HepG2 (cell line): ENCODE data around the gene ZBTB14. TPM values are rescaled to one million over a fixed set of nuclear protein-coding genes. Genes with fewer than 3 reads are reported as not detected.

Experiments used
- CENPT ChIP-seq: sonication (generic); formaldehyde crosslinking; IDR thresholded peaks from 2 replicates; pipeline ENCODE4 v1.8.0; 2022; ENCODE audit warnings: low read depth, mild to moderate bottlenecking, moderate library complexity, missing genetic modification reagents
- CREM ChIP-seq, 2 experiments: sonication (generic) in 1 of 2; formaldehyde crosslinking in 1 of 2; IDR thresholded peaks; 2 replicates each; pipeline versions ENCODE4 v1.4.0 to v1.6.1; 2016 to 2020; ENCODE audit warnings: antibody characterized with exemption in 1 of 2, mild to moderate bottlenecking in 1 of 2, missing genetic modification reagents in 1 of 2
- ETV5 ChIP-seq: IDR thresholded peaks from 2 replicates; pipeline ENCODE4 v1.6.1; 2018; ENCODE audit warnings: missing biosample characterization, missing genetic modification reagents, inconsistent platforms, borderline replicate concordance
- MEIS2 ChIP-seq: sonication (generic); formaldehyde crosslinking; IDR thresholded peaks from 2 replicates; pipeline ENCODE4 v1.9.0; 2021; ENCODE audit warnings: mild to moderate bottlenecking, missing genetic modification reagents
- MYNN ChIP-seq: sonication (generic); formaldehyde crosslinking; IDR thresholded peaks from 2 replicates; pipeline ENCODE4 v1.4.0; 2020; ENCODE audit warnings: mild to moderate bottlenecking, low read depth, missing genetic modification reagents
- PPARG ChIP-seq: conservative IDR thresholded peaks from 2 replicates; pipeline ENCODE4 v1.6.1; 2016; ENCODE audit warnings: missing biosample characterization, missing genetic modification reagents
- RFXAP ChIP-seq: sonication (generic); formaldehyde crosslinking; IDR thresholded peaks from 2 replicates; pipeline ENCODE4 v1.4.0; 2020; ENCODE audit warnings: missing genetic modification reagents, borderline replicate concordance
- SRF ChIP-seq: IDR thresholded peaks from 2 replicates; pipeline ENCODE4 v1.6.1; 2011; ENCODE audit warnings: mild to moderate bottlenecking, low read depth, low read length, moderate library complexity
- SRY ChIP-seq: sonication (generic); formaldehyde crosslinking; IDR thresholded peaks from 2 replicates; pipeline ENCODE4 v1.8.0; 2022; ENCODE audit warnings: mild to moderate bottlenecking, missing genetic modification reagents
- ZMAT3 ChIP-seq: sonication (generic); formaldehyde crosslinking; conservative IDR thresholded peaks from 2 replicates; pipeline ENCODE4 v1.7.0; 2021; ENCODE audit warnings: missing genetic modification reagents
- ZNF264 ChIP-seq: sonication (generic); formaldehyde crosslinking; IDR thresholded peaks from 2 replicates; pipeline ENCODE4 v1.4.0; 2020; ENCODE audit warnings: missing genetic modification reagents
- ZNF382 ChIP-seq: sonication (generic); formaldehyde crosslinking; IDR thresholded peaks from 2 replicates; pipeline ENCODE4 v1.5.0; 2020; ENCODE audit warnings: missing genetic modification reagents, mild to moderate bottlenecking, borderline replicate concordance
- ZNF550 ChIP-seq: sonication (generic); formaldehyde crosslinking; IDR thresholded peaks from 2 replicates; pipeline ENCODE4 v1.4.0; 2020; ENCODE audit warnings: mild to moderate bottlenecking, missing genetic modification reagents, borderline replicate concordance
- ZNF564 ChIP-seq: sonication (generic); formaldehyde crosslinking; IDR thresholded peaks from 2 replicates; pipeline ENCODE4 v1.8.1; 2023; ENCODE audit warnings: mild to moderate bottlenecking, missing genetic modification reagents
- ZNF652 ChIP-seq: IDR thresholded peaks from 2 replicates; pipeline ENCODE4 v1.6.1; 2016; ENCODE audit warnings: low read depth, borderline replicate concordance
- ZNF792 ChIP-seq: IDR thresholded peaks from 2 replicates; pipeline ENCODE4 v1.6.1; 2016
- ZSCAN30 ChIP-seq: sonication (generic); formaldehyde crosslinking; IDR thresholded peaks from 2 replicates; pipeline ENCODE4 v1.5.0; 2020; ENCODE audit warnings: mild to moderate bottlenecking, missing genetic modification reagents
- polyA plus RNA-seq, 8 experiments: library from polyadenylated mRNA; depleted of rRNA in 3 of 8; stranded (reverse) in 7 of 8; unstranded in 1 of 8; fragments of >200 nt; fragmentation: Illumina TruSeq in 4 of 8; extraction: Trizol in 4 of 8; gene quantifications; 2 replicates each; pipeline versions ENCODE4 v1.2.1 to v1.2.3, GENCODE V29; 2011 to 2016; ENCODE audit warnings: low read depth in 4 of 8, missing spikeins in 1 of 8, mixed read lengths in 1 of 8; ENCODE audit not compliant: insufficient read depth in 1 of 8
- total RNA-seq, 5 experiments: library from RNA; depleted of rRNA; stranded (reverse); fragments of >200 nt; fragmentation: Illumina TruSeq; extraction: Trizol; gene quantifications; 2 replicates each; pipeline ENCODE4 v1.2.3, GENCODE V29; 2016; ENCODE audit warnings: low read depth in 1 of 5
- TF ChIP-seq, protein P1 (sequence below): fragments of 450-650 bp; IDR thresholded peaks from 2 replicates; pipeline ENCODE4 v1.6.1; 2016
- TF ChIP-seq, protein P2 (sequence below): sonication (generic); formaldehyde crosslinking; IDR thresholded peaks from 2 replicates; pipeline ENCODE4 v1.4.0; 2020; ENCODE audit warnings: missing genetic modification reagents, borderline replicate concordance
- TF ChIP-seq, protein P3 (sequence below): sonication (generic); formaldehyde crosslinking; IDR thresholded peaks from 2 replicates; pipeline ENCODE4 v1.4.0; 2020; ENCODE audit warnings: missing genetic modification reagents, borderline replicate concordance
- TF ChIP-seq, protein P4 (sequence below): sonication (generic); formaldehyde crosslinking; IDR thresholded peaks from 2 replicates; pipeline ENCODE4 v1.4.0; 2020; ENCODE audit warnings: mild to moderate bottlenecking, low read depth, missing genetic modification reagents

ZBTB14 gene
- total and polyA plus RNA-seq, 2 of the 13 experiments (the other 11 are each of a cell fraction or from before 2014, with no cell fraction given): 8.0 to 14.4 TPM

DNA sequence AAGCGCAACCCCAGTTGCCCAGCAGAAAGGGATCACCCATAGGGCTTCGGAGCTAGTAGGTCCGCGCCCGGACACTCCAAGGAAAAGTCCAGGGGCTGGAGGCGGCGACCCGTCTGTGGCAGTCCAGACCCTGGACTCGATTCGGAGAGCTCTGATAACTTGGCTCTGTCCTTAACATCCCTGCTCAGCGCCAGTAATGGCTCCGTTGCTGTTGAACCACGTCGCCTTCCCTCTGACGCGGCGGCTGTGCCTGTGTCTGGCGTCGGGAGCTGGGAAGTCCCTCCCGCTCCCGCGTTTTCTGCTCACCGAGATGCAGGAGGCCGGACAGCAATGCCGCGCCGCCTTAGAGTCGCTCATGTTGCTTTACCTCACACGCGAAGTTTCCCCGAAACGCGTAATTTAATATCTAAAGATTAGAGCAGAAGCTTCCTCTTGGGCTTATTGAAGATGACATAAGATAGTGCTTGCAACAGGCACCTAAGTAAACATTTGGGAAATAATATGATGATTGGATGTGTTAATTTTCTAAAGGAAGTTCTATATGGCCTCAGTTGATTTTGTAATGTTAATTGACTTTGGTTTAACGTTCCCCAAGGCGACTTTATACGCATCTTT, 1.3 kb upstream of the ZBTB14 start (continued):
- no peak for TF ChIP-seq CENPT (CRISPR knock-in tag)
- TF ChIP-seq, protein P1, sequence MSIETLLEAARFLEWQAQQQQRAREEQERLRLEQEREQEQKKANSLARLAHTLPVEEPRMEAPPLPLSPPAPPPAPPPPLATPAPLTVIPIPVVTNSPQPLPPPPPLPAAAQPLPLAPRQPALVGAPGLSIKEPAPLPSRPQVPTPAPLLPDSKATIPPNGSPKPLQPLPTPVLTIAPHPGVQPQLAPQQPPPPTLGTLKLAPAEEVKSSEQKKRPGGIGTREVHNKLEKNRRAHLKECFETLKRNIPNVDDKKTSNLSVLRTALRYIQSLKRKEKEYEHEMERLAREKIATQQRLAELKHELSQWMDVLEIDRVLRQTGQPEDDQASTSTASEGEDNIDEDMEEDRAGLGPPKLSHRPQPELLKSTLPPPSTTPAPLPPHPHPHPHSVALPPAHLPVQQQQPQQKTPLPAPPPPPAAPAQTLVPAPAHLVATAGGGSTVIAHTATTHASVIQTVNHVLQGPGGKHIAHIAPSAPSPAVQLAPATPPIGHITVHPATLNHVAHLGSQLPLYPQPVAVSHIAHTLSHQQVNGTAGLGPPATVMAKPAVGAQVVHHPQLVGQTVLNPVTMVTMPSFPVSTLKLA: no peak
- TF ChIP-seq CREM (IDR thresholded peaks at IDR 0.05): peak; percentile 57; the same call in 1 of the 2 replicates
- no peak for TF ChIP-seq CREM (CRISPR knock-in tag; IDR thresholded peaks at IDR 0.05)
- TF ChIP-seq ZNF264: no peak
- TF ChIP-seq PPARG: no peak
- TF ChIP-seq, protein P2, sequence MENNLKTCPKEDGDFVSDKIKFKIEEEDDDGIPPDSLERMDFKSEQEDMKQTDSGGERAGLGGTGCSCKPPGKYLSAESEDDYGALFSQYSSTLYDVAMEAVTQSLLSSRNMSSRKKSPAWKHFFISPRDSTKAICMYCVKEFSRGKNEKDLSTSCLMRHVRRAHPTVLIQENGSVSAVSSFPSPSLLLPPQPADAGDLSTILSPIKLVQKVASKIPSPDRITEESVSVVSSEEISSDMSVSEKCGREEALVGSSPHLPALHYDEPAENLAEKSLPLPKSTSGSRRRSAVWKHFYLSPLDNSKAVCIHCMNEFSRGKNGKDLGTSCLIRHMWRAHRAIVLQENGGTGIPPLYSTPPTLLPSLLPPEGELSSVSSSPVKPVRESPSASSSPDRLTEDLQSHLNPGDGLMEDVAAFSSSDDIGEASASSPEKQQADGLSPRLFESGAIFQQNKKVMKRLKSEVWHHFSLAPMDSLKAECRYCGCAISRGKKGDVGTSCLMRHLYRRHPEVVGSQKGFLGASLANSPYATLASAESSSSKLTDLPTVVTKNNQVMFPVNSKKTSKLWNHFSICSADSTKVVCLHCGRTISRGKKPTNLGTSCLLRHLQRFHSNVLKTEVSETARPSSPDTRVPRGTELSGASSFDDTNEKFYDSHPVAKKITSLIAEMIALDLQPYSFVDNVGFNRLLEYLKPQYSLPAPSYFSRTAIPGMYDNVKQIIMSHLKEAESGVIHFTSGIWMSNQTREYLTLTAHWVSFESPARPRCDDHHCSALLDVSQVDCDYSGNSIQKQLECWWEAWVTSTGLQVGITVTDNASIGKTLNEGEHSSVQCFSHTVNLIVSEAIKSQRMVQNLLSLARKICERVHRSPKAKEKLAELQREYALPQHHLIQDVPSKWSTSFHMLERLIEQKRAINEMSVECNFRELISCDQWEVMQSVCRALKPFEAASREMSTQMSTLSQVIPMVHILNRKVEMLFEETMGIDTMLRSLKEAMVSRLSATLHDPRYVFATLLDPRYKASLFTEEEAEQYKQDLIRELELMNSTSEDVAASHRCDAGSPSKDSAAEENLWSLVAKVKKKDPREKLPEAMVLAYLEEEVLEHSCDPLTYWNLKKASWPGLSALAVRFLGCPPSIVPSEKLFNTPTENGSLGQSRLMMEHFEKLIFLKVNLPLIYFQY (CRISPR knock-in tag): no peak
- TF ChIP-seq ZMAT3 (CRISPR knock-in tag): no peak
- TF ChIP-seq, protein P3, sequence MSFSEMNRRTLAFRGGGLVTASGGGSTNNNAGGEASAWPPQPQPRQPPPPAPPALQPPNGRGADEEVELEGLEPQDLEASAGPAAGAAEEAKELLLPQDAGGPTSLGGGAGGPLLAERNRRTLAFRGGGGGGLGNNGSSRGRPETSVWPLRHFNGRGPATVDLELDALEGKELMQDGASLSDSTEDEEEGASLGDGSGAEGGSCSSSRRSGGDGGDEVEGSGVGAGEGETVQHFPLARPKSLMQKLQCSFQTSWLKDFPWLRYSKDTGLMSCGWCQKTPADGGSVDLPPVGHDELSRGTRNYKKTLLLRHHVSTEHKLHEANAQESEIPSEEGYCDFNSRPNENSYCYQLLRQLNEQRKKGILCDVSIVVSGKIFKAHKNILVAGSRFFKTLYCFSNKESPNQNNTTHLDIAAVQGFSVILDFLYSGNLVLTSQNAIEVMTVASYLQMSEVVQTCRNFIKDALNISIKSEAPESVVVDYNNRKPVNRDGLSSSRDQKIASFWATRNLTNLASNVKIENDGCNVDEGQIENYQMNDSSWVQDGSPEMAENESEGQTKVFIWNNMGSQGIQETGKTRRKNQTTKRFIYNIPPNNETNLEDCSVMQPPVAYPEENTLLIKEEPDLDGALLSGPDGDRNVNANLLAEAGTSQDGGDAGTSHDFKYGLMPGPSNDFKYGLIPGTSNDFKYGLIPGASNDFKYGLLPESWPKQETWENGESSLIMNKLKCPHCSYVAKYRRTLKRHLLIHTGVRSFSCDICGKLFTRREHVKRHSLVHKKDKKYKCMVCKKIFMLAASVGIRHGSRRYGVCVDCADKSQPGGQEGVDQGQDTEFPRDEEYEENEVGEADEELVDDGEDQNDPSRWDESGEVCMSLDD (CRISPR knock-in tag): no peak
- no peak for TF ChIP-seq ZNF382 (CRISPR knock-in tag)
- no peak for TF ChIP-seq ZNF550 (CRISPR knock-in tag)
- 0 out of 2 replicates have a peak, but pooled peaks have one; percentile 16 for TF ChIP-seq ZNF652 (CRISPR knock-in tag)
- TF ChIP-seq, protein P4, sequence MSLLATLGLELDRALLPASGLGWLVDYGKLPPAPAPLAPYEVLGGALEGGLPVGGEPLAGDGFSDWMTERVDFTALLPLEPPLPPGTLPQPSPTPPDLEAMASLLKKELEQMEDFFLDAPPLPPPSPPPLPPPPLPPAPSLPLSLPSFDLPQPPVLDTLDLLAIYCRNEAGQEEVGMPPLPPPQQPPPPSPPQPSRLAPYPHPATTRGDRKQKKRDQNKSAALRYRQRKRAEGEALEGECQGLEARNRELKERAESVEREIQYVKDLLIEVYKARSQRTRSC (CRISPR knock-in tag): no peak
- no peak for TF ChIP-seq RFXAP
- no peak for TF ChIP-seq ETV5 (CRISPR knock-in tag)
- TF ChIP-seq SRY (CRISPR knock-in tag): no peak
- no peak for TF ChIP-seq ZNF792 (CRISPR knock-in tag)
- TF ChIP-seq ZNF564 (CRISPR knock-in tag): no peak
- TF ChIP-seq MEIS2: no peak
- no peak for TF ChIP-seq MYNN (CRISPR knock-in tag)
- TF ChIP-seq SRF: no peak
- no peak for TF ChIP-seq ZSCAN30 (CRISPR knock-in tag)
